ENCODE data around the gene CAMK2D. TPM values are rescaled to one million over a fixed set of nuclear protein-coding genes. Genes with fewer than 3 reads are reported as not detected.
"Not testable (repeated sequence)": the region's sequence is repeated elsewhere in the genome, so short reads cannot be mapped to it uniquely, and the experiment has no call there.

The CAMK2D gene
- total RNA-seq, 1 experiment from 2014 or later: 9.0 TPM

GRCh38 chr4:113687067-113687718, 74.3 kb downstream of the CAMK2D start:
- no peaks in the 10 kb centered on the region for H3K79me1 ChIP-seq (ENCODE audit: insufficient read depth, low read depth, low read length, poor library complexity, severe bottlenecking)
- H3K27ac ChIP-seq (ENCODE audit: insufficient read length, low read depth, low read length): no peak overlapping the region
- H4K8ac ChIP-seq (replicated peaks; ENCODE audit: insufficient read length, low read depth, low read length): no peak overlapping the region
- Mint-ChIP-seq H3K27me3 (ENCODE audit: low read depth) (no peaks in the 10 kb centered on the region), H3K4me1 (no peaks in the 10 kb centered on the region), H3K27ac (no peak overlapping the region), H3K36me3 (ENCODE audit: insufficient read depth in 1 of 3, low read depth in 3 of 3) (no peaks in the 10 kb centered on the region; a peak in 1 of 7 replicates), H3K9me3 (no peaks in the 10 kb centered on the region), H3K4me3 (no peak overlapping the region)
- TF ChIP-seq CTCF (conservative IDR thresholded peaks at IDR 0.05): no peak
- no peak overlapping the region for H2BK20ac ChIP-seq (ENCODE audit: low read depth, low read length, poor library complexity, severe bottlenecking)
- no peaks in the 10 kb centered on the region for H4K20me1 ChIP-seq (ENCODE audit: control insufficient read depth, insufficient read depth, insufficient read length)
- no peak overlapping the region for H3K4me2 ChIP-seq (ENCODE audit: insufficient read depth, insufficient read length, low read length)
- no peaks in the 10 kb centered on the region for H3K23me2 ChIP-seq (ENCODE audit: insufficient read length, low read depth, low read length, poor library complexity, severe bottlenecking)
- H3K4ac ChIP-seq (ENCODE audit: low read depth, low read length): no peak overlapping the region
- no peak overlapping the region for H2AFZ ChIP-seq (ENCODE audit: low read length)
- no peaks in the 10 kb centered on the region for H3K4me1 ChIP-seq (ENCODE audit: insufficient read depth, low read length)
- no peak overlapping the region for H3K18ac ChIP-seq (ENCODE audit: insufficient read length, low read depth, low read length)
- no peak overlapping the region for H4K5ac ChIP-seq (ENCODE audit: insufficient read length, low read depth, low read length)
- no peak overlapping the region for H4K91ac ChIP-seq (ENCODE audit: insufficient read length, low read depth, low read length)
- no CpG with 5 or more reads among the region's 4 CpGs for WGBS (ENCODE audit: extremely low coverage, insufficient read length, low lambda C conversion rate)
- H3K23ac ChIP-seq (ENCODE audit: insufficient read length, low read depth, low read length): no peak overlapping the region
- H2AK5ac ChIP-seq (ENCODE audit: insufficient read length, low read length): no peak overlapping the region
- no peak overlapping the region for H2BK5ac ChIP-seq (ENCODE audit: insufficient read length, low read length)
- H3T11ph ChIP-seq (ENCODE audit: low read length): no peak overlapping the region
- H2BK15ac ChIP-seq (ENCODE audit: low read depth, low read length): no peak overlapping the region
- no peak overlapping the region for H2BK12ac ChIP-seq (ENCODE audit: insufficient read length, low read depth, low read length)
- no peak overlapping the region for H3K14ac ChIP-seq (ENCODE audit: insufficient read depth, low read length)
- H3K9me3 ChIP-seq (ENCODE audit: control insufficient read depth, low read depth, low read length): no peaks in the 10 kb centered on the region
- no peak overlapping the region for H3K9ac ChIP-seq (ENCODE audit: extremely low read depth, insufficient read length, low read length)
- H3K56ac ChIP-seq (ENCODE audit: insufficient read length, low read depth, low read length): no peak overlapping the region
- no peak for DNase-seq
- no peak overlapping the region for H2BK120ac ChIP-seq (ENCODE audit: low read depth, low read length, poor library complexity, severe bottlenecking)
- no peaks in the 10 kb centered on the region for H3K79me2 ChIP-seq (ENCODE audit: insufficient read depth, low read length)
- no peaks in the 10 kb centered on the region for H3K27me3 ChIP-seq (ENCODE audit: insufficient read depth, low read length)

- H3K4ac ChIP-seq (ENCODE audit: low read depth, low read length); H3K36me3 Mint-ChIP-seq (ENCODE audit: insufficient read depth in 1 of 3, low read depth in 3 of 3); H2BK12ac ChIP-seq (ENCODE audit: insufficient read length, low read depth, low read length); H3K9ac ChIP-seq (ENCODE audit: extremely low read depth, insufficient read length, low read length); H3K79me2 ChIP-seq (ENCODE audit: insufficient read depth, low read length); H4K20me1 ChIP-seq (ENCODE audit: control insufficient read depth, insufficient read depth, insufficient read length); H3K9me3 Mint-ChIP-seq; H3K4me1 ChIP-seq (ENCODE audit: insufficient read depth, low read length); H2BK120ac ChIP-seq (ENCODE audit: low read depth, low read length, poor library complexity, severe bottlenecking); H3K4me3 Mint-ChIP-seq; H3K27me3 ChIP-seq (ENCODE audit: insufficient read depth, low read length); H3K56ac ChIP-seq (ENCODE audit: insufficient read length, low read depth, low read length); H3K4me2 ChIP-seq (ENCODE audit: insufficient read depth, insufficient read length, low read length); H2BK5ac ChIP-seq (ENCODE audit: insufficient read length, low read length); H3K18ac ChIP-seq (ENCODE audit: insufficient read length, low read depth, low read length); H3K14ac ChIP-seq (ENCODE audit: insufficient read depth, low read length); H3K27ac Mint-ChIP-seq; H3K23ac ChIP-seq (ENCODE audit: insufficient read length, low read depth, low read length); H3T11ph ChIP-seq (ENCODE audit: low read length); H4K8ac ChIP-seq (replicated peaks; ENCODE audit: insufficient read length, low read depth, low read length); H3K9me3 ChIP-seq (ENCODE audit: control insufficient read depth, low read depth, low read length); H2AFZ ChIP-seq (ENCODE audit: low read length); H3K23me2 ChIP-seq (ENCODE audit: insufficient read length, low read depth, low read length, poor library complexity, severe bottlenecking); H4K91ac ChIP-seq (ENCODE audit: insufficient read length, low read depth, low read length); H2BK20ac ChIP-seq (ENCODE audit: low read depth, low read length, poor library complexity, severe bottlenecking); H3K79me1 ChIP-seq (ENCODE audit: insufficient read depth, low read depth, low read length, poor library complexity, severe bottlenecking); H3K27ac ChIP-seq (ENCODE audit: insufficient read length, low read depth, low read length); H3K4me1 Mint-ChIP-seq; H4K5ac ChIP-seq (ENCODE audit: insufficient read length, low read depth, low read length); DNase-seq; H3K27me3 Mint-ChIP-seq (ENCODE audit: low read depth); H2AK5ac ChIP-seq (ENCODE audit: insufficient read length, low read length); H2BK15ac ChIP-seq (ENCODE audit: low read depth, low read length): not testable (repeated sequence)
- WGBS (ENCODE audit: extremely low coverage, insufficient read length, low lambda C conversion rate): no CpG with 5 or more reads among the region's 4 CpGs
Measured at GRCh38 chr4:113685157-113685556, 76.4 kb downstream of the CAMK2D start.
